DOHH2 (cell line): ENCODE results near the gene RRAGA.

Experiments
- CTCF ChIP-seq: fragments of 200-600 bp; sonication (generic); IDR thresholded peaks from one replicate; pipeline ENCODE4 v1.5.1; 2014; ENCODE audit warnings: antibody characterized with exemption, mild to moderate bottlenecking, low read depth, low read length; ENCODE audit not compliant: poor library complexity, severe bottlenecking
- EZH2phosphoT487 ChIP-seq: fragments of 200-600 bp; sonication (generic); IDR thresholded peaks from 2 replicates; pipeline ENCODE4 v1.6.1; 2017; ENCODE audit warnings: borderline replicate concordance, mild to moderate bottlenecking, antibody characterized with exemption, low read length, moderate library complexity, mixed read lengths

GRCh38 chr9:19050637-19051591, 1.7 kb downstream of the RRAGA start:
- TF ChIP-seq CTCF, result no peak
- no peak for TF ChIP-seq EZH2phosphoT487
